NCI-H1436 (cell line): ENCODE results near the gene FGF14.
"Not testable (repeated sequence)": the region's sequence is repeated elsewhere in the genome, so short reads cannot be mapped to it uniquely, and the experiment has no call there.

Experiments
- DNase-seq: peaks from one replicate; lab custom pipeline; 2025; lab: John Stamatoyannopoulos, UW

FGF14 gene

GRCh38 chr13:102136735-102137296, 265.0 kb downstream of the FGF14 start:
- no peak for DNase-seq

DNA sequence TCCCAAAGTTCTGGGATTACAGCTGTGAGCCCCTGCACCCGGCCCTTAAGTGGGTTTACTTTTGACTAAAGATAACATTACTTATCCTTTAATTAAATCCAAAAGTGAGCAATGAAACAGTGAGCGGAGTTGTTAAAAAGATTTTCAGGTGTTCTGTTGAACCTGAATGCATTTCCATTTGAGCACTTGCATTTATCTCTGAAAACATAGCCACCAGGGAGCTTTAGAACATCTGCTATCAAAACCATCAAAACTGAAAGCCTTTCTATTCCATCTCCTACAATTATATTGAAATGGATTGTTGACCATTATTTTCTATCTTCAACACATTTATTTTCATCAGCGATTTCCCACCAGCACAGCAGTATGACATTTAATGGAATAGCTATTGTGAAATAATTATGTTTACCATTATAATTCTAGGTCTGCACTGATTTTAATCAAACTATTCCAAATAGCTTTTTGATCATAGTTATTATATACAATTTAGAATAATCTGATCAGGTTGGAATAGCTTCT, 269.0 kb downstream of the FGF14 start:
- peak; percentile 67 for DNase-seq

- DNase-seq = no peak
Measured at GRCh38 chr13:102131246-102131645, 270.6 kb downstream of the FGF14 start.

DNA sequence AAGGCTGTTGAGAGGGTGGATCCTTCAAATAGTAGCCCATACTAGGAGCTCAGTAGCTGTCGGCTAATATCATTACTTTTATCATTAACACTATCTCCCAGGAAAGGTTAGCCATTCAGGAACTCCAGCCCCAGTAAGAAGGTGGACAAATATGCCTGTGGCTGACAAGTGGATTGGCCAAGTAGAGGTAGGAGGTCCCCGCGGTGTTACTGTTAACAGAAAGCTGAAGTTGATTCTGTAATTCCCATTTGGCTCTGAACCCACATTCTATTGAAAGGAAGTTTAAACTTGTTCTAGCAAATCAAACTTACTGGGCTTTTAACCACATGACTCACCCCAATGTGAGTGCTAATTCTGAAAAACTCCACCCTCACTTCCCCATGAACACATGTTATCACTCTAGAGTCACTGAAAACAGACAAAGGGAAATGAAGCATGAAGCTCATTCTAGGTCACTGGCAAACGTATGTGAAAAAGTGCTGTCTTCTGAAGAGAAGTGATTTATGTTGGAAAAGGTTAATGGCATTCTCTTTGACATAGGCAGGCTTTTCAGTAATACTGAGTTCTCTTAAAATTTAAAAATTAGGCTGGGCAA, 273.5 kb downstream of the FGF14 start:
- no peak for DNase-seq

DNA sequence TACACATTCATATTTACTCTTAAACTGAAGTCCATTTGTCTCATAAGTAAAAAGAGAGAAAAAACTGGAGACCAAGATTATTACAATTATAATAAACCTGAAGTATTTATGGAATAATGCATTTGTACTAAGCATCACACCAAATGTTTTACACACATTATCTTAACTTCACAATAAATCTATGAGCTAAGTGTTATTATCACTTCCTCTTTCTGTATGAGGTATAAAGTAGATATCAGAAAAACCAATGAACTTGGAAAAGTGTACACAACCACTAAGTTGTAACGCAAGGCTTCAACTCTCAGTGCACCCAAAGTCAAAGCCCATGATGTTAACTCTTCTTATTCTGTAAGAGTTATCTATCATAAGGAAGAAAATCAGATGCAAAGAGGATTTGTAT, 274.7 kb downstream of the FGF14 start:
- DNase-seq = no peak

DNA sequence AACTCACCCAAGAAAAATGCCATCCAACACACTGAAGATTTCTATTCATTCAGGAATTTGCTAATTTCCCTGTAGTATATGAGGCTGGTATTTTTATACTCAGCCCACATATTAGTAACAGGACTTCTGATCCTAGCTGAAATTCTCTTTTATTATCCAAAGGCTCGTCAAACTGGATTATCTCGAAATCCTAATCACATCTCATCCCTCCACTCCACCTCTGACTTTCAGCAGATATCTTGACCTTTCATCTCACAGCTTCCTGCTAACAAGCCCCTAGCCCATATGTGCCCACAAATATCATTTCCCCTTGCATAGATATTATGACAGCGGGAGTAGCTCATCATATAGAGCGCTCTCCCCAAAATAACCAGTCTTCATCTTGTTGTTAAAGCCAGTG, 279.7 kb downstream of the FGF14 start:
- DNase-seq = no peak

- peak; percentile 24 for DNase-seq
Measured at GRCh38 chr13:102117175-102117831, 284.5 kb downstream of the FGF14 start.

DNA sequence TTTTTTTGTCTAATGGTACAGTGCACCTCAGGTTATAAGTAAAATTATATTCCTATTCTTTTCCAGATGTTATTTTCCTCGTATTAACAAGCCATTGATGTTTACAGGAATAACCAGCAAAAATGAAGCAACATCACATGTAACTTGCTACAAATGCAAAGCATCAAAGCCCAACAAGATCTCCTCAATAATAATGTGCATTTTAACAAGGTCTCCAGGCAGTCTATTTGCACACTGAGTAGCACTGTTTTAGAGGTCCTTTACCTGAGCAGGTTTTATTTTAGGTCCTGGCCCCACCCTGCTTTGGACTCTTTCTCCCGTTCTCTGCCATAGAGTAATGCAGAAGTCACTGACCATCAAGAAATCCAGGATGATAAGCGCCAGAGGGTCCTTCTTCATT, 298.4 kb downstream of the FGF14 start:
- no peak for DNase-seq

GRCh38 chr13:102100234-102100633, 301.6 kb downstream of the FGF14 start:
- no peak for DNase-seq

GRCh38 chr13:102097708-102098107, 304.1 kb downstream of the FGF14 start:
- DNase-seq = no peak

DNA sequence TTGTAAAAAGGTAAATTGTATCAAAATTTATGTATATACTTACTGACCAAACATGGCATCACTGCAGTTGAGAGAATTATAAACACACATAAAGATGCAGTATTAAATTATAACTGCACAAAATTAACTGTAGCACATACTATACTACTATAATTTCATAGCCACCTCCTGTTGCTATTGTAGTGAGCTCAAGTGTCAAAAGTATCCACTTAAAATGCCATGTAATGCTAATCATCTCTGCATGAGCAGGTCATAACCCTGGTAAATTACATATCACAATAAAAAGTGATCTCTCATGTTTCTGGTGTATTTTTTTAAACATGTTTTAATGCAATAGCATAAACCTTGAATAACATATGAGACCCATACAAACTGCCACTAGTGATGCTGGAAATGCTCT, 308.6 kb downstream of the FGF14 start:
- not testable (repeated sequence) for DNase-seq

DNA sequence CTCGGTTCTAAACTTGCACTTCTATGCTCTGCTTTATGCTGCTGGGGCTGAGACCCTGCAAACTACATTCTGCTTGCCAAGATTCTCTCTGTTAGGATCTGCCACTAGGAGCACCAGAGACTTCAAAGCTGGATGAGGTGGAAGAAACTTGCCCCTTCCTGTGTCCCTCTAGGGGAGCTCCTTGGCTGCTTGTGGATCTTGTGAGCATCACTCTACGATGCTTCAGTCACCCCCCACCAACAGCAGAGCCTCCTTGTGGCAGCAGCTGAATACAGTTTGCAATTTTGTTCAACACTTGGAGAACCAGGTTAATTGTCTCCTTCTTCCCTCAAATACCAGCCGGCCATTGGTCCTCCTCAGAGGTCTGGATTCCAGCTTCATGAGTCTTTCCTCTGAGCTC, 310.6 kb downstream of the FGF14 start:
- no peak for DNase-seq

GRCh38 chr13:102090532-102090931, 311.3 kb downstream of the FGF14 start:
- no peak for DNase-seq

GRCh38 chr13:102089722-102090121, 312.1 kb downstream of the FGF14 start:
- DNase-seq = no peak

DNA sequence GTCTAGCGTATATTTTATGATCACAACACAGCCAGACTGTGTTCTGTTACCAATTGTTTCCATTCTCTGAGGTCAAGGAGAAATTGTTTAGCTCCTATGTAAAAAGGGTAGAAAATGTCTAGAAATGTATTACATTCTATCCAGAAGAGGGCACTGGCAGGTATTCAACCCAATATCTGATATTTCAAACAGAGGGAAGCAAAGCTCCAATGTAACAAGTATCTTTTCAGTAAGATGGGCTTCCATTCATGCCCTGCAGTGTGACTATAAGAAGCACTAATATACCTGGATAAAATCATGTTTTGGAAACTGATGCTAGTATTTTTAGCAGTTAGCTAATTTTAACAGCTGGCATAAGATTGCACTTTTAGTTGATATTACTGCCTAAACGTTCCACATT, 312.7 kb downstream of the FGF14 start:
- DNase-seq = no peak

DNA sequence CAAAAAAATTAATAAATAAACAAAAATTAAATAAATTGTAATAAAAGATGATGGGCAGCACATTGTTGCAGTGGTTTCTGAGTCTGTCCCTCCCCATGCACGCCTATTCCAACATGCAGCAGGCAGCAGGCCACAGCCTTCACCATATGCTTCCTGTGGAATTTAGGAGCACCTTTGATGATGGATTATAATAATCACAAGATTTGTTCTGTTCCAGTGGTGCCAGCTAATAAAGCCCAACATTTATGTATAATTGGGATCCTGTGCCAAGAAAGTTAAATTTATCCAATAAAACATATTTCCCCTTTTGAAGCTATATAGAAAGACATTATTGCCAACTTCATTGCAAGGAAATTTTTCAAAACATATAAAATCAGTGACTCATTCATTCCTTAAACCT, 328.6 kb downstream of the FGF14 start:
- DNase-seq = no peak

DNA sequence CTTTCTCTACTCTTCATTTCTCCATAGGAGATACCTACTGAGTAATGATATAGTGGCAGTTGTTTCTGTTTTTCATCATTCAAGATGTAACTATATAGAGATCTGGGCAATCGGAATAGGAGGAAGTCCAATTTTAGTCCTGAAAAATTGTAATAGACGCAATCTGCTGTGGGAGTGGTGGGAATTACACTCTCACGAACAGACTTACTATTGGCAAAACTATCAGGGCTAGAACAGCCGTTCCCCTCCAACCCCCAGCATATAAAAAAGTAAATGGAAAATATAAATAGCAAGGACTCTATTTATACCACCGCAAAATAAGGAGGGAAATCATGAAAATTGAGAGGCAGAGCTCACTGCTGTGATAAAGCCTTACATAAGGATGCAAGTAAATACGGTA, 330.1 kb downstream of the FGF14 start:
- DNase-seq = no peak

- not testable (repeated sequence) for DNase-seq
Measured at GRCh38 chr13:102068323-102068722, 333.5 kb downstream of the FGF14 start.

DNA sequence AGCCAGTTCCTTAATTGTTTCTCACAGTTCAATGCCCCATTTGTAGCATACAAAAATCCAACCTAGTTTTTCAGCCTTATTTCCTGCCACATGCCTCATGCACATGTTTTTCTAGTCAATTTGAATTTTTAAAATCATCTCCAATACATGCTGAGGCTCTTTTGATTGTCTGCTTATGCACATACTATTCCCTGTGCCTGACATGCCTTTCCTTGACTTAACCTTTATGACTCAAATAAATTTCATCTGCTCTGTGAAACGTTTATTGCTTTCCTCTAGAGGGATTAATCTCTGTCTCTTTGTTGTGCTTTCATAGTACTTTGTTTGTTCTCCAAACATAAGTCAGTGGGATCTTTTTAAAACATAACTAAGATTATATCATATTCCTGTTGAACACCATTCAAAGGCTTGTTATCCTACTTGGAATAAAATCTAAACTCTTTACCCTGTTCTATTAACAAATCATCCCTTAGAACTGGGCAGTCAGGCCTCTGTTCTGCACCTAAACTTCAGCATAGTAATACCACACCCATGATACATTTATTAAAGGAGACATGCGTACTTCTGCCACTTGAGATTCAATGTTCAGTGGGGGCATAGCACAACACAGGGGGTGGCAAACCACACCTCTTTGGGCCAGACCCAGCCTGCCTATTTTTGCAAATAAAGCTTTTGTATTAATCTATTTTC, 346.6 kb downstream of the FGF14 start:
- DNase-seq = no peak

GRCh38 chr13:102049853-102050252, 352.0 kb downstream of the FGF14 start:
- DNase-seq = no peak

GRCh38 chr13:102045731-102046130, 356.1 kb downstream of the FGF14 start:
- peak; percentile 31 for DNase-seq

- DNase-seq = no peak
Measured at GRCh38 chr13:102042746-102043145, 359.1 kb downstream of the FGF14 start.

DNA sequence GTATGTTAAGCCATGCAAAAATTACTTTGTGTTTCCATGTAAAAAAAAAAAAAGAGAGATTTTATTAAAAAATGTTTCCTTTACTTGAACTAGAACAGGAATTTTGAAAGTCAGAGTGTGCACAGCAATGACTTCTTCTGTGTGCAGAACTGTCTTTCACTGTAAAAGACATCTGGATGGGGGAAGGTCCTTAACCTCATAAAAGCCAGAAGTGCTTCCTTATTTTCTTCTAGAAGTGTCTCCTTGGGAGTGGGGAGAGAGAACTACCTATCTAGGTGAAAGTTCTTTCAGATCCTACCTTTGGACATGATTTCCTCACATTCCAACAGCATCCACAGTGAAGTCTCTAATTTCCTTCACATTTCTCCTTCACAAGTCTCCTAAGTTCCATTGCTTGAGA, 360.3 kb downstream of the FGF14 start:
- DNase-seq = no peak
